Ecto neural progenitor cell (in vitro differentiated cells): ENCODE data around the gene TBC1D8.

Experiments
- DNase-seq: peaks from one replicate; pipeline ENCODE4 v3.0.0-alpha.2; 2018; ENCODE audit warnings: low spot score

Gene TBC1D8

DNA sequence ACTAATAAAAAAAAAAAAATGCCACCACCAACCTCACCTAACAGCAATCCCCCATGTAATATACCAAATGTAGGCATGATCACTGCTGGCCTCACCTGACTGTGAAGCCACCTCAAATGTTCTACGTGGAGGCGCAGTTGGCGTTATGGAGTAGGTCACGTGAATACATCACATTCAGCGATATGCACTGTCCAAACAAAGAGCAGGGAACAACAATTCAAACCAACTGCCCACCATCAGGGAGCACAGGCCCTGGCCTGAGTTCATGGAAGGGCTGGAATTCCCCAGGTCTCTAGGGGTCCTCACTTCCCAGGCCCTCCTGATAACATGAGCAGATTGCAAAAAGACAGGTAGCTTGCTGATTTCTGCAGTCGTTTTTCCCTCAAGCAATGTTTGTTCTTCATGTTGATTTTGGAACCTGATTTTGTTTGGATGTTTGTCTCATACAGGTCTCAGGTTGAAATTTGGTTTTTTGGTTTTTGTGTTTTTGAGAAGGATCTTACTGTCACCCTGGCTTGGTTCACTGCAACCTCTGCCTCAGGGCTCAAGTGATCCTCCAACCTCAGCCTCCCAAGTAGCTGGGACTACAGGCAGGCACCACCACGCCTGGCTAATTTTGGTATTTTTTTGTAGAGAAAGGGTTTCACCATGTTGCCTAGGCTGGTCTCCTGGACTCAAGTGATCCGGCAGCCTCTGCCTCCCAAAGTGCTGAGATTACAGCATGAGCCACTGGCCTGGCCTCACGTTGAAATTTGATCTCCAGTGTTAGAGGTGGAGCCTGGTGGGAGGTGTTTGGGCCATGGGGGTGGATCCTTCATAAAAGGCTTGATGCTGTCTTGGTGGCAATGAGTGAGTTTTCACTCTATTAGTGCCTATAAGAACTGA, 15.5 kb downstream of the TBC1D8 start:
- DNase-seq = no peak

DNA sequence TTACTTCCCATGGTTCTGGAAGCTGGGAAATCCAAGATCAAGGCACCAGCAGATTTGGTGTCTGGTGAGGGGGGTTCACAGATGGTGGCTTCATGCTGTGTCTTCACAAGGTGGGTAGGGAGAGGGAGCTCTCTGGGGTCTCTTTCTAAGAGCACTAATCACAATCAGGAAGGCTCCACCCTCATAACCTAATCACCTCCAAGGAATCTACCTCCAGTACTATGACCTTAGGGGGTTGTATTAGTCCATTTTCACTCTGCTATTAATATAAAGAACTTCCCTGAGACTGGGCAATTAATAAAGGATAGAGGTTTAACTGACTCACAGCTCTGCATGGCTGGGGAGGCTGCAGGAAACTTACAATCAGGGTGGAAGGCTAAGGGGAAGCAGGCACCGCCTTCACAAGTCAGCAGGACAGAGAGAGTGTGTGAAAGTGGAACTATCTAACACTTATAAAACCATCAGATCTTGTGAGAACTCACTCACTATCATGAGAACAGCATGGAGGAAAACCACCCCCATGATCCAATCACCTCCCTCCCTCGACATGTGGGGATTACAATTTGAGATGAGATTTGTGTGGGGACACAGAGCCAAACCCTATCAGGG, 17.6 kb downstream of the TBC1D8 start:
- no peak for DNase-seq

DNA sequence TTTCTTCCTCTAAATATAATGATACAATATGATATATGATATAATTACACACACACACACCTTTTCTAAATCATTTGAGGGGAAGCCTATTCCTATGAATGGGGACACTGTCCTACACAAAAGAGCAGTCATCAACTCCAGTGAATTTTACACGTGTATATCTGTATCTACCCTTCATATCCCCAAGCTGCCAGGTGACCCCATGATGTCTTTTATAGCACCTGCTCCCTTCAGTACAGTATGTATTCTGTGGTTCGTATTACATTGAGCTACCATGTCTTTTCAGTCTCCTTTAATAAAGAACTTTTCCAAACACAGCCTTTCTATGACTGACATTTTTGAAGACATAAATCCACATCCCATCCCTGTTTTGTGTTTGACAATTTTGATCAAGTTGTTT, 19.0 kb downstream of the TBC1D8 start:
- DNase-seq = no peak

DNA sequence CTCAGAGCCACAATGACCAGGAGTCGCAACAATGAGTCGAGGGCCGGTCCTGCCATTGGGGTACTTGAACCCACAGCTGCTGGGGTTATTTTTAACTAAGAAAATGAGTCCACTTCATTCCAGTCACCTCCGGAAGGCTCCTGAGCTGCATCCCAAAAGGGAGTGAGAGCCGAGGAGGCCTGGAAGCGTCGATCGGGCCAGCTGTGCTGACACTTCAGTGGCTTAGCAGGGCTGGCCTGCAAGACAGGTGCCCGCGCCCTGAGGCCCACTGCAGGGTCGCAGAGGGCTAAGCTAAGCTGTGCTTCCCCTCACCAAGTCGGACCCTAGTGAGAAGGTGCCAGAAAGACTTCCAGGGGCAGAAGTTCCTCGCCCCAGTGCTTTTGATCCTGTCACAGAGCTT, 21.1 kb downstream of the TBC1D8 start:
- DNase-seq = no peak

DNA sequence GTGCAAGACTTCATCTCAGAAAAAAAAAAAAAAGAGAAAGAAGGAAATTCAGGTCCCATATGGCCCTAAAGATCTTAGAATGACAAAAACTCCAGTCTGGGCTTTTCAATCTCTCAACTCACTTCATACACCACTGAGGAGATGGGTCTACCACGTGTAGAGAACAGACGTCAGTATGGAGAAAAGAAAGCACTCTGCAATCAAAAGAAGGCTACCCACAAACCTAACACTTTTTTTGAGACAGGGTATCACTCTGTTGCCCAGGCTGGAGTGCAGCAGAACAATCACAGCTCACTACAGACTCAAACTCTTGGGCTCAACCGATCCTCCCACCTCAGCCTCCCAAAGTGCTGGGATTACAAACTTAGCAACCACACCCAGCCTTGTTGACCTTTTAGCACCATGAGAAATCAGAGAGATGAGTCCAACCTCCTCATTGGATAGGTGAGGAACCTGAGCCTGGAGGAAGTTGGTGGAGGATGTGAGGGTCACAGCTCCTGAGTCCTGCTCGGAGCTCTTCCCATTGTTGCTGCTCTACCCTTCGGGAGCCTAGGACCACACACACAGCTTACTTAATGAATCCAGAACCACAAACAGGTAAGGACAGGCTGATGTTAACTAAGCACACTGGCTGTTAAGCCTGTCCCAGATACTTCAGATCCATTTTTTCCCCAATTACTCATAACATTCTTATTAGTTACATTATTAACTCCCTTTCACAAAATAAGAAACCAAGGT, 23.7 kb downstream of the TBC1D8 start:
- DNase-seq = no peak

DNA sequence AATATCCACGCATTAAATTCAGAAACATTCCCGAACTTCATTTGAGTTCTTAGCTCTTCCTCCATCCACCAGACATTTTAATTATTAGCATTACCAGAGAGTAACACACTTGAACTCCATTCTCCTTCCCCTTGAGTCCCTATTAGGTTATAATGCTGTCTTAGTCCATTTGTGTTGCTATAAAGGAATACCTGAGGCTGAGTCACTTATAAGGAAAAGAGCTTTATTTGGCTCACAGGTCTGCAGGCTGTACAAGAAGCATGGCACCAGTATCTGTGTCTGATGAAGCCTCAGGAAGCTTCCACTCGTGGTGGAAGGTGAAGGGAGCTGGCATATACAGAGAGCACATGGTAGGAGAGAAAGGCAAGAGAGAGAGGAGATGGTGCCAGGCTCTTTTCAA, 25.4 kb downstream of the TBC1D8 start:
- no peak for DNase-seq

GRCh38 chr2:101125374-101125773, 25.8 kb downstream of the TBC1D8 start:
- no peak for DNase-seq

- DNase-seq = no peak
Measured at GRCh38 chr2:101124643-101125366, 26.4 kb downstream of the TBC1D8 start.

DNA sequence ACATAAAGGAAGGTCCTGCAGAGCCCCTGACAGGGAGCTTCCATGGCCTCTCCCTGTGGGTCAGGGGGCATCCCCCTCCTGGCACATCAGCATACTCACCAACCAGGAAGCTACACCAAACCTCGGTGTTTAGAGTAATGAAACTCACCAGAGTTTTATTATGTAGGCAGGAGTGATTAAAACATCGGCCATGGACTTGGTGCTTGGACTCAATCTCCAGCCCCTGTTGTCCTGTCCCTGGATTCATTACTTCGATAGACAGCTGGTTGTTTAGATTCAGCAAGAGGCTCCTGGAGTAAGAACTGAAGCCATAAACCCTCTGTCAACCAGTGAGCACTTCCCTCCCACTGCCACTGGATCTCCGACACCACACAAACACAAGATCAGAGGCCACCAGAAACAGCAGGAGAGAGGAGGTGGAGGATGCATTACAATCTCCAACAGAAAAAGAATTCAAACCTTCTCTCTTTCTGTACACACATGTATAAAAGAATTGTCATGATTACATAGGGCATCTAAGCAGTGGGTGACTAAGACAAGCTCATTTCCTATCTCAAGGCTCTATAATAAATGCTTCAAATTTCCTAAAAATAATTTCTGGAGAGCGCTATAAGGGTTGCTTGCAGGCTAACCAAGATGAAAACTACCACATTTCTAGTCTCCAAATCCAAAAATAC, 27.2 kb downstream of the TBC1D8 start:
- DNase-seq = no peak

DNA sequence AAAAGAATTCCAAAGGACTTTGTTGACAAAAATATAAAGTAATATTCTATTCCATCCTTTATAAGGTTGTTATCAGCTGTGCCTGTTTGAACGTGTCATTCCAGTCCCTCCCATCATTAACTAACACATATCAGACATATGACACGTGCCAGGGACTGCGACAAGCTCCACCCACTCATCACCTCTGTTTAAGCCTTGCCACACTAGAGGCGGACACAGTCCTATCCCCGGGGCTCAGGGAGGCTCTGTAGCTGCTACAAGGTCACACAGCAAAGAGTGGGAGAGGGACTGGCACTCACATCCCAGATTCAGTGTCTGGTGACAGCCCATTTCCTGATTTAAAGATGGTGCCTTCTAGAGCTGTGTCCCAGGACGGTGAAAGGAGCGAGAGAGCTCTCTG, 30.0 kb downstream of the TBC1D8 start:
- no peak for DNase-seq

- no peak for DNase-seq
Measured at GRCh38 chr2:101120124-101120996, 30.8 kb downstream of the TBC1D8 start.

GRCh38 chr2:101119431-101119830, 31.8 kb downstream of the TBC1D8 start:
- no peak for DNase-seq

GRCh38 chr2:101116841-101117552, 34.2 kb downstream of the TBC1D8 start:
- no peak for DNase-seq

- DNase-seq = no peak
Measured at GRCh38 chr2:101116348-101116747, 34.8 kb downstream of the TBC1D8 start.

- DNase-seq = no peak
Measured at GRCh38 chr2:101115664-101116063, 35.5 kb downstream of the TBC1D8 start.

GRCh38 chr2:101114815-101115214, 36.4 kb downstream of the TBC1D8 start:
- DNase-seq = no peak

DNA sequence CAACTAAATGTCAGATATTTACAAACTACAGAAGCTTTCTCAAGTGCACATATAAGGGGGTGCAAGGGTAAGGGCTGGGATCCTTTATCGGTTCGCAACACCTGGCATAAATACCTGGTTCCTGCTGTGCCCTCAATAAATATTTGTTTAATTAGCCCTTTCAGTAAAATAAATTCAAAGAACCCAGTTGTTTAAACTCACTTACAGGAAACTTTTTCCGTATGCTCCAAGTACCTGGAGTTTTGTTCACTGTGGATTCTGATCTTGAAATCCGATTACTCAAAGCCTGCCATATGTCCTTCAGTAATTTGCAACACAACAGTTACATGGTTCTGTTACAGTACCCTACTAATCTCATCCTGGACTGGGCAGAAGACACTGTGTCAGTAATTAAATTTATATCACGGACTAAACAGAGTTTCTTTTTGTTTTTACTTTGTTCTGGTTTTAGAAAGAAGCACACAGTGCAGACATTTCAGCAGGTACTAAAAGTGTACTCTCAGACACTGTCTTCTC, 36.9 kb downstream of the TBC1D8 start:
- DNase-seq = no peak

GRCh38 chr2:101113441-101114267, 37.5 kb downstream of the TBC1D8 start:
- no peak for DNase-seq

DNA sequence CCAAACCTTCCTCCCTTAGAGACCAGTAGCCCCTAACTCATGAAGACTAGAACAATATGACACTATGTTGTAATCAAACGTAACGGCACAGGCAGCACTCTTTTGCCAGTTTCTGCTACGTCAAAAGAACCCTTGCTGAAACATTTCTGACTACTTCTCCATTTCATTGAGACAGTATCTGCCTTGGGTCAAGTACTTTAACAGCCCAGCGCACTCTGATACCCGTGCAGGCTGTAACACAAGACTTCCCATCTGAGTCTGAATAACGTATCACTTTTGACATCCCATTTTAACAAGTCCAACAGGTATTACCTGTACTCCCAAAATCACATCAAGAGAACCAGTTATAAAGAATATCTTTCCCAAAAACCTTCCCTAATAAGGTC, 38.4 kb downstream of the TBC1D8 start:
- no peak for DNase-seq
